Measurements from ENCODE around the gene PRMT7.
"Not testable (repeated sequence)": the region's sequence is repeated elsewhere in the genome, so short reads cannot be mapped to it uniquely, and the experiment has no call there.

- TF ChIP-seq CTCF, POLR2A, EP300 (IDR thresholded peaks at IDR 0.05): not testable (repeated sequence)
Observed at GRCh38 chr16:68288796-68289195, 22.0 kb upstream of the PRMT7 start.

Measured in upper lobe of left lung (tissue), 4 donors.